Tibial nerve (tissue), 4 donors: ENCODE results near the gene FAM50A. TPM values are rescaled to one million over a fixed set of nuclear protein-coding genes. Genes with fewer than 3 reads are reported as not detected.

Experiments
- DNase-seq, 2 donors: peaks; one replicate each; pipeline ENCODE4 v3.0.0-alpha.2; 2019; ENCODE audit warnings: low spot score in 2 of 2
- H3K27ac ChIP-seq, 4 donors: fragments of 200-600 bp; sonication (generic) in 3 of 4; one replicate each; pipeline ENCODE4 v1.5.1; 2017 to 2019; ENCODE audit warnings: mild to moderate bottlenecking in 1 of 4
- H3K27me3 ChIP-seq, 2 donors: fragments of 200-600 bp; sonication (generic) in 1 of 2; one replicate each; pipeline versions ENCODE4 v1.5.1 to v1.6.0; 2017 to 2019
- H3K36me3 ChIP-seq, 3 donors: fragments of 200-600 bp; sonication (generic); one replicate each; pipeline ENCODE4 v1.5.1; 2018 to 2019
- H3K4me1 ChIP-seq, 4 donors: fragments of 200-600 bp; sonication (generic) in 3 of 4; one replicate each; pipeline ENCODE4 v1.5.1; 2017 to 2019
- H3K4me3 ChIP-seq, 4 donors: fragments of 200-600 bp; sonication (generic) in 3 of 4; one replicate each; pipeline ENCODE4 v1.5.1; 2017 to 2019; ENCODE audit warnings: mild to moderate bottlenecking in 1 of 4, moderate library complexity in 1 of 4
- H3K9me3 ChIP-seq, 4 donors: fragments of 200-600 bp; sonication (generic) in 3 of 4; one replicate each; pipeline ENCODE4 v1.5.1; 2017 to 2019
- EP300 ChIP-seq, 2 donors: sonication (generic); formaldehyde crosslinking; IDR thresholded peaks; one replicate each; pipeline ENCODE4 v1.6.1; 2017; ENCODE audit warnings: antibody characterized with exemption in 2 of 2, mild to moderate bottlenecking in 1 of 2
- POLR2A ChIP-seq, 2 donors: fragments of 450-650 bp; IDR thresholded peaks; one replicate each; pipeline ENCODE4 v1.6.1; 2017; ENCODE audit warnings: antibody characterized with exemption in 2 of 2, mild to moderate bottlenecking in 2 of 2, moderate library complexity in 2 of 2
- WGBS, 2 donors: methylation state at CpG; one replicate each; pipeline ENCODE4 v1.1.5; 2018; 5-methylcytosine and 5-hydroxymethylcytosine counted together
- total RNA-seq, 4 donors: library from RNA; depleted of rRNA; stranded (reverse); fragments of >200 nt; gene quantifications; one replicate each; pipeline ENCODE4 v1.1.0, GENCODE V29; 2016
- TF ChIP-seq, protein P1 (sequence below), 5 experiments: fragments of 200-600 bp in 3 of 5; fragments of 450-650 bp in 2 of 5; sonication (generic) in 3 of 5; IDR thresholded peaks; one replicate each; pipeline ENCODE4 v1.5.1; 2016 to 2019; ENCODE audit warnings: antibody characterized with exemption in 5 of 5, mild to moderate bottlenecking in 3 of 5, moderate library complexity in 2 of 5

The FAM50A gene
- total RNA-seq, 4 donors from 2014 or later: 47.5 to 90.6 (median 63.0) TPM

DNA sequence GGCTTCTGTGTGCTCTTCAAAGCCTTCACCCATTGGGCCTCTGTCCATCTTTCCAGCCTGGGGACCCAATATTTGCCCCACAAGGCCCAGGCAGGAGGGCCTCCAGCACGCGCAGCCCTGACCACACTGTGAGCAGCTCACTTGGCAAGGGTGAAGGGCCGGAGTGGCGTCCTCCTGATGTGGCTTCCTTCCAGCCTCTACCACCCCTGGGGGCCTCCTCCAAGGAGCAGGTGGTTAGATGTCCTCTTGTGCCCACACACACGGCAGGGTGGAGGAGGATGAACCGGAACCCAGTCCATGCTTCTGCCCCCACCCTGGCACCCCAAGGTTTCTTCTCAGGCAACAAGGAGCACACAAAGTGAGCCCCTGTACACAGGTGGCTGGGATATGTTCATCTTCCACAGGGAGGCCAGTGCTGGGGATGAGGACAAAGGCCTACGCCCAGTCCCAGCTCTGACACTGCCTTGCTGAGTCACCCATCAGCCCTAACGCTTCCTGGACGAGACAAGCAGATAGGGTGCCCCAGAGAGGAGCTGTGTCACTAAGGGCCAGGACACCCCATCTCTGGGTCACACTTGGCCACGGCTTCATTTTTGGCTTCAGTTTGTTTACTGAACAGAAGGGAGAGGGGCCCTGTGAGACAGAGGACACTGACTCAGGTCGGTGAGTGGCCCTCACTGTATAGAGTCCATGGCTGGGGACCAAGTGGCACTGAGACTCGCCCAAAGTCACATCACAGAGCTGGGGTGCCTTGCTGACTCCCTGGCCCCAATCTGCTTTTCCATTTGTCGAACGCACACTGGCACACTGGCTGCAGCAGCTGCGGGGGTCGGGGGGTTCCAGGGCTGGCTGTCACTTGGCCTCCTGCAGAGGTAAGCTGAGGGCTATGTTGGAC is 40.6 kb downstream of the FAM50A start:
- Histone ChIP-seq H3K36me3 (peaks cover 0 to 26% (median 0%) of the 10 kb centered on the region in 3 donors), H3K27ac (peak overlapping the region in 2 of 4 donors; percentile 20 to 67), H3K27me3 (no peaks in the 10 kb centered on the region), H3K4me1 (peaks cover 0 to 40% (median 8%) of the 10 kb centered on the region in 4 donors), H3K9me3 (no peaks in the 10 kb centered on the region), H3K4me3 (no peak overlapping the region)
- 82 to 83% methylated on average over 4 to 16 of the region's 16 CpGs for WGBS, 2 donors
- TF ChIP-seq EP300 (IDR thresholded peaks at IDR 0.05) (no peak), POLR2A (IDR thresholded peaks at IDR 0.05) (no peak)
- TF ChIP-seq, protein P1, sequence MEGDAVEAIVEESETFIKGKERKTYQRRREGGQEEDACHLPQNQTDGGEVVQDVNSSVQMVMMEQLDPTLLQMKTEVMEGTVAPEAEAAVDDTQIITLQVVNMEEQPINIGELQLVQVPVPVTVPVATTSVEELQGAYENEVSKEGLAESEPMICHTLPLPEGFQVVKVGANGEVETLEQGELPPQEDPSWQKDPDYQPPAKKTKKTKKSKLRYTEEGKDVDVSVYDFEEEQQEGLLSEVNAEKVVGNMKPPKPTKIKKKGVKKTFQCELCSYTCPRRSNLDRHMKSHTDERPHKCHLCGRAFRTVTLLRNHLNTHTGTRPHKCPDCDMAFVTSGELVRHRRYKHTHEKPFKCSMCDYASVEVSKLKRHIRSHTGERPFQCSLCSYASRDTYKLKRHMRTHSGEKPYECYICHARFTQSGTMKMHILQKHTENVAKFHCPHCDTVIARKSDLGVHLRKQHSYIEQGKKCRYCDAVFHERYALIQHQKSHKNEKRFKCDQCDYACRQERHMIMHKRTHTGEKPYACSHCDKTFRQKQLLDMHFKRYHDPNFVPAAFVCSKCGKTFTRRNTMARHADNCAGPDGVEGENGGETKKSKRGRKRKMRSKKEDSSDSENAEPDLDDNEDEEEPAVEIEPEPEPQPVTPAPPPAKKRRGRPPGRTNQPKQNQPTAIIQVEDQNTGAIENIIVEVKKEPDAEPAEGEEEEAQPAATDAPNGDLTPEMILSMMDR (IDR thresholded peaks at IDR 0.05): no peak
- DNase-seq: no peak

DNA sequence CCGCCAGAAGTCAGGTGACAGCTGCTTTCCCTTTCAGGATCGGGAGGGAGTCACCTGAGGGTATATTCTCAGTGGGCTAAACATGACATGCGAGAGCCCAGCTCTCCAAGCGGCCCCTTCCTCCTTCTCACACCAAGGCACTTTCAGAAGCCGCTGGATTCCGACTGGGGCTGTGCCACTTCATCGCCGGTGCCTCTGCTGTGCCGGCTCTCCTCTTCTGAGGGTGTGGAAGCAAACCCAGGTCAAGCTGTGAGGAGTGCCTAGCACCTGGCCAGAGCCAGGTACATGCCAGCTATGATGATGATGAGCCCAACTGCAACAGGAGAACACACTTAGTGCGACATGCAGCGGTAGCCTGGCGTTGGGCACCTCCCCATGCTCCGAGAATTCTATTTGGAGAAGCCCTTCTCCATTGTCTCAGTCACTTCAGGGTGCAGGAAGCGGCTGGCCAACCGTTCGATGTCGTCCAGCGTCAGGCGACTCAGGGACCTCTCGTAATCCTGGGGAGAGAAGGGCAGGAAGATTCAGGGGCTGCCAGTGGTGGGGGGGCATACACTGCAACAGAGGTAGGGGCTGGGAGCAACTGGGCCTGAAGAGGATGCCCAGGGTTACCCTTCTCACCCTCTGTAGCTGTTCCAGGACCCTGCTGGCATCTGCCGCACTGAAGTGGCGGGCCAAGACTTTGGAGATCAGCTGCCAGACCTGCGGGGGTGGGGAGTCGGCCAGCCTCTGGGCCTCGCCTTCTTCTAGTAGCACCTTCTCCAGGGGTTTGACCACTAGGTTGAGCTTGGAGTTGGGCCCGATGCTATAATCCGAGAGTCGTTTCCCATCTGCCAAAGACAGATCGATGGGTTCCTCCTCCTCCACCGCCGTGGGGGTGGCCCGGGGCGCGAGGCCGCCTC is 41.5 kb downstream of the FAM50A start:
- DNase-seq: no peak
- WGBS, 2 donors: 28 to 68% methylated on average over 7 to 35 of the region's 35 CpGs
- TF ChIP-seq POLR2A (IDR thresholded peaks at IDR 0.05): no peak
- no peak for TF ChIP-seq EP300 (IDR thresholded peaks at IDR 0.05)
- TF ChIP-seq, protein P1 (IDR thresholded peaks at IDR 0.05): no peak
- H3K4me1 ChIP-seq: peaks cover 0 to 40% (median 8%) of the 10 kb centered on the region in 4 donors
- no peaks in the 10 kb centered on the region for H3K9me3 ChIP-seq
- H3K36me3 ChIP-seq: peaks cover 0 to 26% (median 0%) of the 10 kb centered on the region in 3 donors
- H3K27me3 ChIP-seq: no peaks in the 10 kb centered on the region
- peak overlapping the region; percentile 46 to 76 (median 58) for H3K4me3 ChIP-seq
- H3K27ac ChIP-seq: peak overlapping the region; percentile 67 to 90 (median 76)

DNA sequence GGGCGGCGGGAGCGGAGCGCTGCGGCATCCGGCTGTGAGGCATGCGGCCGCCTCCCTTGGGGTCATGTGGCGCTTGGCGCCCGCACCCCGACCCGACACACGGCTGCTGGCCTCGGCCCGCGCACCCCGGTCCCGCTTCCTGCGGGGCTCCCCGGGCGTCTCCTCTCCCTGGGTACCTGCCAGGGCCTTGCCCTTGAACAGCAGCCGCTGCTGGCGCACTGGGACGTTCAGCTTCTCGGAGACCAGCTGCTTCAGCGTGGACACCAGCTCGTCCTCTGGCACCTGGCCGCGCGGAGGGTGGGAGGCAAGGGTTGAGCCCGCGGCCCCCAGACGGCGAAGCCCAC is 42.1 kb downstream of the FAM50A start:
- DNase-seq: peak in 1 of 2 donors; percentile 24
- Histone ChIP-seq H3K9me3 (no peaks in the 10 kb centered on the region), H3K27ac (peak overlapping the region; percentile 67 to 90 (median 76)), H3K36me3 (peaks cover 0 to 26% (median 0%) of the 10 kb centered on the region in 3 donors), H3K4me1 (peaks cover 0 to 40% (median 8%) of the 10 kb centered on the region in 4 donors), H3K4me3 (peak overlapping the region; percentile 46 to 76 (median 58)), H3K27me3 (no peaks in the 10 kb centered on the region)
- TF ChIP-seq POLR2A (IDR thresholded peaks at IDR 0.05) (no peak), EP300 (IDR thresholded peaks at IDR 0.05) (no peak)
- TF ChIP-seq, protein P1 (IDR thresholded peaks at IDR 0.05): no peak
- WGBS, 2 donors: 65% methylated on average over 8 of the region's 35 CpGs; no CpG with 5 or more reads in 1 of the 2 donors

DNA sequence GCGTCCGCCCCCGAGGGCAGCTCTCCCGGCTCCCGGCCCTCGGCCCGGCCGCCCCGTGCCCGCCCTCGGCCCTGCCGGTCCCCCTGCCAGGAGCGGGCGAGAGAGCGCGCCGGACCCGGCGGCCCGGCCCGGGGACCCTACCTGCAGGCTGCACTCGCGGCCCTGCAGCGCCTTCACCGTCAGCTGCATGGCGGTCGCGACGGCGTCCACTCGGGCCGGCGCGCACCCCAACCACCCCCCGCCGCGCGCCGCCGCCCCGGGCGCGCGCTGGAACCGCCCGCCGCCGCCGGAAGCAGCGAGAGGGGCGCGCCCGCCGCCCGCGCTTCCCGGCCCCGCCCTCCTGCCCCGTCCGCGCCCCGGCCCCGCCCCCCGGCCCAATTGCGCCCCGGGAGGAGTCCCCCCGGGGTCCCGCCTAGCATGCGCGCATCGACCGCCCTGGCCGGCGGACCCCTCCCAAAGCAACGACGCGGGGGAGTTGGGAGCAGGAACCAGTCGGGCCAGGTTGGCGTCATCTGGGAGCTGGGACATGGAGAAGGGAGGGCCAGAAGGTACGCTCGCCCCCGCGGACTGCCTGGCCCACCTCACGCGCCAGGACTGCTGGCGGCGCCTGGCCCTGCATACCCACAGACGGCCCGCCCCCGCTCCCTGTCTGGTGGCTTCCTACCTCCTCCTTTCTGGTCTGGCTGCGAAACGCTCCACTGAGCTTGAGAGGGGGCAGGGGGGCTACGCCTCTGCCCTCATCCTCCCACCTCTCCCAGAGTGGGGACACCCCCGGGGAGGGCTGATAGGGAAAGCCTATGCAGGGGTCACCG is 42.7 kb downstream of the FAM50A start, which contains the start of gene UBL4A:
Gene UBL4A (minus strand): TSS at position 220 of the 812 bp plus-strand sequence. CDS start 31 bp downstream, at position 189.
- Histone ChIP-seq H3K36me3 (peaks cover 0 to 26% (median 0%) of the 10 kb centered on the region in 3 donors), H3K4me3 (peak within 1 kb of the TSS; percentile 46 to 76 (median 58)), H3K27ac (peak within 1 kb of the TSS; percentile 73 to 90 (median 85)), H3K27me3 (no peaks in the 10 kb centered on the region), H3K4me1 (peaks cover 0 to 40% (median 8%) of the 10 kb centered on the region in 4 donors), H3K9me3 (no peaks in the 10 kb centered on the region)
- DNase-seq: no peak
- TF ChIP-seq POLR2A (IDR thresholded peaks at IDR 0.05) (peak in 1 of 2 donors; percentile 55), EP300 (IDR thresholded peaks at IDR 0.05) (peak in 1 of 2 donors; percentile 6)
- TF ChIP-seq, protein P1 (IDR thresholded peaks at IDR 0.05): no peak
- WGBS, 2 donors: 17 to 68% methylated on average over 1 to 27 of the region's 95 CpGs
